Uterus (tissue), 4 donors: ENCODE measurements around the gene ADGRF1. TPM values are rescaled to one million over a fixed set of nuclear protein-coding genes. Genes with fewer than 3 reads are reported as not detected.

Experiments
- DNase-seq, 2 donors: peaks; one replicate each; pipeline ENCODE4 v3.0.0-alpha.2; 2019 to 2020
- H3K27ac ChIP-seq, 2 donors: fragments of 200-600 bp; sonication (generic); 1 replicate in 1 of 2; 2 replicates in 1 of 2; pipeline ENCODE4 v1.5.1; 2016 to 2018
- H3K27me3 ChIP-seq, 2 donors: fragments of 200-600 bp; sonication (generic); one replicate each; pipeline ENCODE4 v1.5.1; 2018 to 2019; ENCODE audit warnings: control low read depth in 1 of 2
- H3K36me3 ChIP-seq, 2 donors: fragments of 200-600 bp; sonication (generic); one replicate each; pipeline ENCODE4 v1.5.1; 2019; ENCODE audit warnings: control low read depth in 1 of 2
- H3K4me1 ChIP-seq, 2 donors: fragments of 200-600 bp; sonication (generic); one replicate each; pipeline ENCODE4 v1.5.1; 2018 to 2019; ENCODE audit warnings: control low read depth in 1 of 2
- H3K4me3 ChIP-seq, 2 donors: fragments of 200-600 bp; sonication (generic); 1 replicate in 1 of 2; 2 replicates in 1 of 2; pipeline ENCODE4 v1.5.1; 2018 to 2019; ENCODE audit warnings: mild to moderate bottlenecking in 1 of 2
- H3K9me3 ChIP-seq, 2 donors: fragments of 200-600 bp; sonication (generic); one replicate each; pipeline ENCODE4 v1.5.1; 2019; ENCODE audit warnings: control low read depth in 1 of 2
- POLR2A ChIP-seq, 2 donors: fragments of 450-650 bp; IDR thresholded peaks; one replicate each; pipeline ENCODE4 v1.6.1; 2016; ENCODE audit warnings: antibody characterized with exemption in 2 of 2, mild to moderate bottlenecking in 1 of 2, moderate library complexity in 1 of 2
- intact Hi-C: fragments of 100-400 bp; cut with DNase I; formaldehyde crosslinking; loops from one replicate; pipeline ENCODE4 v1.15.1; 2023; ENCODE audit warnings: low total_unique reads
- total RNA-seq, 4 donors: library from RNA; depleted of rRNA in 3 of 4; stranded (reverse); fragments of >200 nt in 3 of 4; gene quantifications; one replicate each; pipeline versions ENCODE4 v1.1.0 to v1.2.4, GENCODE V29; 2014 to 2023
- TF ChIP-seq, protein P1 (sequence below), 4 experiments: fragments of 200-600 bp in 2 of 4; fragments of 450-650 bp in 2 of 4; sonication (generic) in 2 of 4; IDR thresholded peaks; one replicate each; pipeline ENCODE4 v1.5.1; 2016 to 2019; ENCODE audit warnings: antibody characterized with exemption in 4 of 4, mild to moderate bottlenecking in 2 of 4, moderate library complexity in 1 of 4
- donor health status: DM: yes; HTN: yes; CAD: no.

ADGRF1 gene
- total RNA-seq, 4 donors from 2014 or later = 0.35 TPM; not detected in 3

DNA sequence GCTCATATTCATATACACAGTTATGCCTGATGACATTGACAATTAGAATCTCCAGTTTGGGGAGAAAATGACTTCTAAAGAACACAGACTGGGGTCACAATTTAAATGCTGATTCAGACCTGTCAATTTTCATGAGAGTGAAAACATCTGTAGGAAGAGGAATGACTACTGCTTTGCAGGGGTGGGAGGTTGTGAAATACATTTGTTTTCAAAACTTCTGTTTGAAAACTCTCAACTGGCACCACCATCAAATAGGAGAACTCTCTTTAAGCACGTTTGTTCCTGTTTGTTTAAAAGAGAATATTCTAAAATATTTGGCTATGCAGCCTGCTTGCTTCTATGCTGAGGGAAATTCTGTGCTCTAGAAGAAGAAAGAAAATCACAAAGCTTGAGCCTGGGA, 69.6 kb downstream of the ADGRF1 start:
- no peak for TF ChIP-seq POLR2A (IDR thresholded peaks at IDR 0.05)
- TF ChIP-seq, protein P1, sequence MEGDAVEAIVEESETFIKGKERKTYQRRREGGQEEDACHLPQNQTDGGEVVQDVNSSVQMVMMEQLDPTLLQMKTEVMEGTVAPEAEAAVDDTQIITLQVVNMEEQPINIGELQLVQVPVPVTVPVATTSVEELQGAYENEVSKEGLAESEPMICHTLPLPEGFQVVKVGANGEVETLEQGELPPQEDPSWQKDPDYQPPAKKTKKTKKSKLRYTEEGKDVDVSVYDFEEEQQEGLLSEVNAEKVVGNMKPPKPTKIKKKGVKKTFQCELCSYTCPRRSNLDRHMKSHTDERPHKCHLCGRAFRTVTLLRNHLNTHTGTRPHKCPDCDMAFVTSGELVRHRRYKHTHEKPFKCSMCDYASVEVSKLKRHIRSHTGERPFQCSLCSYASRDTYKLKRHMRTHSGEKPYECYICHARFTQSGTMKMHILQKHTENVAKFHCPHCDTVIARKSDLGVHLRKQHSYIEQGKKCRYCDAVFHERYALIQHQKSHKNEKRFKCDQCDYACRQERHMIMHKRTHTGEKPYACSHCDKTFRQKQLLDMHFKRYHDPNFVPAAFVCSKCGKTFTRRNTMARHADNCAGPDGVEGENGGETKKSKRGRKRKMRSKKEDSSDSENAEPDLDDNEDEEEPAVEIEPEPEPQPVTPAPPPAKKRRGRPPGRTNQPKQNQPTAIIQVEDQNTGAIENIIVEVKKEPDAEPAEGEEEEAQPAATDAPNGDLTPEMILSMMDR (IDR thresholded peaks at IDR 0.05) = no peak
- intact Hi-C loops = no loop called here
- DNase-seq = no peak
- Histone ChIP-seq H3K9me3 (no peaks in the 10 kb centered on the region), H3K27ac (no peak overlapping the region), H3K27me3 (no peaks in the 10 kb centered on the region), H3K4me3 (no peak overlapping the region), H3K4me1 (no peaks in the 10 kb centered on the region), H3K36me3 (no peaks in the 10 kb centered on the region)

DNA sequence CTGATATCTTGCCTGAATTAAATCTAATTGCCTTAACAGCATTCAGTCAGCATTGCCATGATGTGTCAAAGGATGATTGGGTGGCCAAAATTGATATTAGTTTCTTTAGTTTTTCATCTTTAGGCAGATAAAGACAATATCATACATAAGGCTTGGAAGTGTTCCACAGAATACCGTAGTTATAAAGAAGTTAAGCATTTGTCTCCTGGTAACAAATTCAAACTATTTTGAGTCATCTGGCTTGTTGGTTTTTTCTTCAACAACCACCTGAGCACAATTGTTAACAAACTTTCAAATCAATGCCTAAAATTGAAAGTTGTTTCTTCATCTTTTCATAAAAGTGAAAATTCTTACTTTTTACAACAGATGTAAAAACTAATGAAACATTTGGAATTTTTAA, 72.9 kb downstream of the ADGRF1 start:
- no peaks in the 10 kb centered on the region for H3K9me3 ChIP-seq
- no peaks in the 10 kb centered on the region for H3K36me3 ChIP-seq
- H3K27me3 ChIP-seq = no peaks in the 10 kb centered on the region
- no peaks in the 10 kb centered on the region for H3K4me1 ChIP-seq
- no peak overlapping the region for H3K4me3 ChIP-seq
- H3K27ac ChIP-seq = no peak overlapping the region
- no peak for DNase-seq
- intact Hi-C loops = no loop called here
- TF ChIP-seq POLR2A (IDR thresholded peaks at IDR 0.05) = no peak
- TF ChIP-seq, protein P1 (IDR thresholded peaks at IDR 0.05) = no peak

DNA sequence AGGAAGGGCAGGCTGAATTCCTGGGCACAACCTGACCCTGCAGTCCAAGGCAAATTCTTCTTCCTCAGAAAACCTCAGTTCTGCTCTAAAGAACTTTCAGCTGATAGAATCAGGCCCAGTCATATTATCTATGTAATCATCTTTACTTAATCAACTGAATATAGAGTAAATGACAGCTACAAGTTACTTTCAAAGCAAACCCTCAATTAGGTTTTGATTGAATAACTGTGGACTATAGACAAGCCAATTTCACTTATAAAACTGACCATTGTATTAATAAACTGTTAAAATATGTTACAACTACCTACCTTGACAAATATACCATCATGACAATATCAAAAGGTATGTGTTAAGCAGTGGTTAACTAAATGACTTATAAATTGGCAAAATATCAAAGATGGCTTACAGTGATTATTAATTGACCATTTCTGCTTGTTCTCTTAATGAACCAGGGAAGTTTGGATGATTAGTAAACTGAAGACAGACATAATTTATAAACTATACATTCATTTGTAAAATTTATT, 74.2 kb downstream of the ADGRF1 start:
- Histone ChIP-seq H3K9me3 (no peaks in the 10 kb centered on the region), H3K27ac (no peak overlapping the region), H3K36me3 (no peaks in the 10 kb centered on the region), H3K27me3 (no peaks in the 10 kb centered on the region), H3K4me1 (no peaks in the 10 kb centered on the region), H3K4me3 (no peak overlapping the region)
- intact Hi-C loops = no loop called here
- no peak for DNase-seq
- TF ChIP-seq, protein P1 (IDR thresholded peaks at IDR 0.05) = no peak
- no peak for TF ChIP-seq POLR2A (IDR thresholded peaks at IDR 0.05)

DNA sequence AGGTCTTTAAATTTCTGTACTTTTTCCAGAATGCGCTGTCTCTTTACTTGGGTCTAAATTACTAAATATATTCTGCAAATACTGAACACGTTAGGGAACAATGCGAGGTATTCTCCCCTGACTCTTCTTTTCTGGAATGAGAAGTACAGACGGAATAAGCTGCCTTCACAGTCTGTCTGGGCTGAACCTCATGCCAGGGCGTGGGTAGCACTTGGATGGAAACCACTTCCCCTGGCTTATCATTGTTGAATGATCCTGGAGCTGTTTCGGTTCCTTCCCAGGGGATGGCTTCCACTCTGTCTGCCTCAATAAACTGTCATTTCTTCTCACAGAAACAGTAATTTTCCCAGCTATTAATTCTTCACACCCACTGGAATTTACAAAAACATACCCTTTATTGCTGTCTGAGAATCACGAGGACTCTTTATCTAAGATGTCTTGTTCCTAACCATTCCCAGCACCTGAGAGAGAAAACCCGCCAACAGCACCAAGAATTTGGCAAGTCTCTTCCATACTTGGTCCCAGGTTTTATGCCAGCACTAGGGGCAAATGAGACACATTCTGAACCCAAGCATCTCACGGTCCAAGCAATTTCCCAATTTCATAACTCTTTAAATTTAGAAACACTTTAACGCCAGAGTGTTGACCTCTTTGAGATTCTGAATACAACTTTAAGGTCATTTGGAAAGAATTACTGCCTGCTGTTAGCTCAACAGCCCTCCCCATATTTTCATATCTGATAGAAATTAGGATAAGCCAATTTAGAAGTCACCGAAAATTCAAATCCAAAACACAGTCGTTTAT, 77.2 kb downstream of the ADGRF1 start:
- Histone ChIP-seq H3K27me3 (no peaks in the 10 kb centered on the region), H3K9me3 (no peaks in the 10 kb centered on the region), H3K36me3 (no peaks in the 10 kb centered on the region), H3K4me1 (no peaks in the 10 kb centered on the region), H3K4me3 (no peak overlapping the region), H3K27ac (no peak overlapping the region)
- DNase-seq = no peak
- TF ChIP-seq, protein P1 (IDR thresholded peaks at IDR 0.05) = no peak
- no peak for TF ChIP-seq POLR2A (IDR thresholded peaks at IDR 0.05)
- intact Hi-C loops = no loop called here

DNA sequence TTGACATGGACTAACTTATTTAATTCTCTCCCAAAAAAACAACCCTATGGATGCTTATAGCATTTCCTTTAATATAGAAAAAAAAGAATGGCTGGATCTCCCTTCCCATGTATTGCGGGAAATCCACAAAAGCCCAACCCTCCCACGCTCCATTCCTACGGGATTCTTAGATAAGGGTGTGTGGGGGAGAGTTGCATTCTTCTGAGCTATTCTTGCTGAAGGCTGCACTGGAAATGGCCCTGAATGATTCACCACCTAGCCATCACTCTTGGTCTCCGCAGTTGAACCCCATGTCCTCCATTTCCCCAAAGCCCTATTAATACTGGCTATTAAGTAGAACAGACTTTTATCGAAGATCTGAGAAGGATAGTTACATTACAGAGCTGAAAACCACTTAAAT, 78.5 kb downstream of the ADGRF1 start:
- Histone ChIP-seq H3K27me3 (no peaks in the 10 kb centered on the region), H3K36me3 (no peaks in the 10 kb centered on the region), H3K4me1 (no peaks in the 10 kb centered on the region), H3K9me3 (no peaks in the 10 kb centered on the region), H3K27ac (no peak overlapping the region), H3K4me3 (no peak overlapping the region)
- no peak for DNase-seq
- TF ChIP-seq, protein P1 (IDR thresholded peaks at IDR 0.05) = no peak
- no peak for TF ChIP-seq POLR2A (IDR thresholded peaks at IDR 0.05)
- intact Hi-C loops = no loop called here
